ENCODE results near the gene ZFP36. TPM values are rescaled to one million over a fixed set of nuclear protein-coding genes. Genes with fewer than 3 reads are reported as not detected.
A peak's percentile ranks its signal among the peaks of the same experiment; 100 is the strongest.

ZFP36 gene
- total RNA-seq, 2 donors from 2014 or later, result 96.5 to 170 TPM

GRCh38 chr19:39433480-39434079 is 26.9 kb downstream of the ZFP36 start:
- WGBS, result 94% methylated on average over 8 of the region's 8 CpGs
- Histone ChIP-seq H3K27me3 (replicated peaks; ENCODE audit: insufficient read depth) (no peaks in the 10 kb centered on the region), H3K27ac (no peak overlapping the region), H3K9me3 (no peaks in the 10 kb centered on the region), H3K36me3 (peaks cover 15 to 21% of the 10 kb centered on the region in 2 donors), H3K4me3 (no peak overlapping the region), H3K4me1 (replicated peaks) (peaks cover 16% of the 10 kb centered on the region)
- DNase-seq (ENCODE audit: low spot score), result no peak
- intact Hi-C loops (cut with DNase I), result no loop called here
- no peak for TF ChIP-seq POLR2A (IDR thresholded peaks at IDR 0.05)
- no peak for TF ChIP-seq CTCF (IDR thresholded peaks at IDR 0.05)
- TF ChIP-seq POLR2AphosphoS5 (IDR thresholded peaks at IDR 0.05), result no peak

GRCh38 chr19:39434123-39435076 is 27.8 kb downstream of the ZFP36 start:
- TF ChIP-seq POLR2AphosphoS5 (IDR thresholded peaks at IDR 0.05) (no peak), CTCF (IDR thresholded peaks at IDR 0.05) (no peak), POLR2A (IDR thresholded peaks at IDR 0.05) (no peak)
- intact Hi-C loops (cut with DNase I), result loop anchor here (5.0 kb wide), 1 partner anchor 98 kb away; the partner anchor contains the start of gene EID2B
- H3K4me1 ChIP-seq (replicated peaks), result peaks cover 16% of the 10 kb centered on the region
- no peaks in the 10 kb centered on the region for H3K27me3 ChIP-seq (replicated peaks; ENCODE audit: insufficient read depth)
- WGBS, result 37% methylated on average over 10 of the region's 10 CpGs
- H3K27ac ChIP-seq, result peak overlapping the region; percentile 67 to 87
- H3K4me3 ChIP-seq, result peak overlapping the region in 1 of 2 donors; percentile 60
- peaks cover 15 to 21% of the 10 kb centered on the region in 2 donors for H3K36me3 ChIP-seq
- H3K9me3 ChIP-seq, result no peaks in the 10 kb centered on the region
- no peak for DNase-seq (ENCODE audit: low spot score)

GRCh38 chr19:39435499-39436349 is 29.1 kb downstream of the ZFP36 start, which contains the start of gene RPS16:
Gene RPS16 (minus strand): TSS chr19:39435949. CDS start chr19:39435895, 54 bp downstream.
- TF ChIP-seq CTCF (IDR thresholded peaks at IDR 0.05) (peak in 2 of 4 experiments; percentile 22 to 49), POLR2A (IDR thresholded peaks at IDR 0.05) (peak; percentile 89), POLR2AphosphoS5 (IDR thresholded peaks at IDR 0.05) (peak; percentile 100)
- H3K27me3 ChIP-seq (replicated peaks; ENCODE audit: insufficient read depth), result no peaks in the 10 kb centered on the region
- intact Hi-C loops (cut with DNase I), result loop anchor here (5.0 kb wide), 1 partner anchor 97 kb away; the partner anchor contains the start of gene EID2B
- under 1% methylated on average over 61 of the region's 61 CpGs for WGBS
- H3K36me3 ChIP-seq, result peaks cover 15 to 21% of the 10 kb centered on the region in 2 donors
- H3K9me3 ChIP-seq, result no peaks in the 10 kb centered on the region
- peak; percentile 98 for DNase-seq (ENCODE audit: low spot score)
- H3K4me3 ChIP-seq, result peak within 1 kb of the TSS; percentile 60 to 82
- H3K27ac ChIP-seq, result peak within 1 kb of the TSS; percentile 76 to 87
- H3K4me1 ChIP-seq (replicated peaks), result peaks cover 16% of the 10 kb centered on the region

GRCh38 chr19:39436350-39436716 is 29.7 kb downstream of the ZFP36 start:
- H3K4me3 ChIP-seq, result peak overlapping the region; percentile 60 to 82
- intact Hi-C loops (cut with DNase I), result loop anchor here (5.0 kb wide), 1 partner anchor 96 kb away; the partner anchor contains the start of gene EID2B
- 6% methylated on average over 2 of the region's 2 CpGs for WGBS
- no peak for DNase-seq (ENCODE audit: low spot score)
- no peaks in the 10 kb centered on the region for H3K9me3 ChIP-seq
- H3K27me3 ChIP-seq (replicated peaks; ENCODE audit: insufficient read depth), result no peaks in the 10 kb centered on the region
- H3K36me3 ChIP-seq, result peaks cover 15 to 21% of the 10 kb centered on the region in 2 donors
- H3K4me1 ChIP-seq (replicated peaks), result peaks cover 16% of the 10 kb centered on the region
- peak overlapping the region; percentile 76 to 87 for H3K27ac ChIP-seq
- TF ChIP-seq CTCF (IDR thresholded peaks at IDR 0.05), result no peak
- TF ChIP-seq POLR2A (IDR thresholded peaks at IDR 0.05), result no peak
- no peak for TF ChIP-seq POLR2AphosphoS5 (IDR thresholded peaks at IDR 0.05)

All from prostate gland (tissue), 2 donors.